Activated CD4-positive, alpha-beta T cell treated with anti-CD3 and anti-CD28 coated beads, Interleukin-2, amount 10 ng/mL, durations not matched to agents 7 days and 5 days (primary cell): ENCODE measurements around the gene ALS2. TPM values are rescaled to one million over a fixed set of nuclear protein-coding genes. Genes with fewer than 3 reads are reported as not detected.
"Not testable (repeated sequence)": the region's sequence is repeated elsewhere in the genome, so short reads cannot be mapped to it uniquely, and the experiment has no call there.

Experiments
- CTCF ChIA-PET: fragments of 350-600 bp; sonication (Branson Sonifier 250); formaldehyde crosslinking; loops from one replicate; lab custom pipeline; 2021; ENCODE audit warnings: antibody characterized with exemption; lab: Charles Lee
- POLR2A ChIA-PET: fragments of 350-600 bp; sonication (Branson Sonifier 250); formaldehyde crosslinking; loops from one replicate; lab custom pipeline; 2021; ENCODE audit warnings: antibody characterized with exemption; lab: Charles Lee
- DNase-seq: peaks from one replicate; pipeline ENCODE4 v3.0.0-alpha.2; 2020
- H3K27ac Mint-ChIP-seq: one replicate; pipeline ENCODE4 v1.8.0; 2021; ENCODE audit warnings: mild to moderate bottlenecking, moderate library complexity, mixed read lengths
- H3K27me3 Mint-ChIP-seq: one replicate; pipeline ENCODE4 v1.8.0; 2021; ENCODE audit warnings: mixed read lengths
- H3K36me3 Mint-ChIP-seq: one replicate; pipeline ENCODE4 v1.8.0; 2021; ENCODE audit warnings: low read depth, mixed read lengths
- H3K4me1 Mint-ChIP-seq: one replicate; pipeline ENCODE4 v1.8.0; 2021; ENCODE audit warnings: mixed read lengths
- H3K4me3 Mint-ChIP-seq: one replicate; pipeline ENCODE4 v1.8.0; 2021; ENCODE audit warnings: mild to moderate bottlenecking, moderate library complexity, mixed read lengths
- H3K9me3 Mint-ChIP-seq: one replicate; pipeline ENCODE4 v1.8.0; 2021; ENCODE audit warnings: mixed read lengths
- total RNA-seq, 2 experiments: library from RNA; stranded (reverse); gene quantifications; one replicate each; pipeline ENCODE4 v1.2.3, GENCODE V29; 2021

The ALS2 gene
- total RNA-seq, 2 experiments from 2014 or later: 10.7 to 11.7 TPM

DNA sequence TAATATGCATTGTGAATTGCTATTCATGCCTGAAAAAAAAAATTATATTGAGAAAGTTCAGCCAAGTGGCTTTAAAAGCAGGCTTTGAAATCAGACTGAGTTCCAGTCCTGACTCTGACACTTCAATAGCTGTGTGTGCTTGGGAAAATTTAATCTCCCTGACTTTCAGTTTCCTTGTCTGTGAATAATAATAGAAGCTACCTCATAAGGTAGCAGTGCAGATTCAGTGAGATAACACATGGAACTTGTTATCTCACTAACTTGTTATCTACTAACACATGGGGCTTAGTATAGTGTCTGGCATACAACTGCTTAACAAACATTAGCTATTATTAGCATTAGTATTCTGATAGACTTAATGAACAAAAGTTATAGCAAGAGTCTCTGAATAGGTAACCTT is 14.9 kb downstream of the ALS2 start:
- Mint-ChIP-seq H3K36me3 (peaks cover 10% of the 10 kb centered on the region), H3K27me3 (no peaks in the 10 kb centered on the region), H3K27ac (no peak overlapping the region), H3K4me3 (no peak overlapping the region), H3K9me3 (no peaks in the 10 kb centered on the region), H3K4me1 (no peaks in the 10 kb centered on the region)
- ChIA-PET CTCF (interaction anchor here (2.9 kb wide), 1 partner anchor 15 kb away, joined by 11 read pairs; the partner anchor contains the start of gene ALS2), POLR2A (no interaction called here)
- DNase-seq: no peak

GRCh38 chr2:201764469-201764868 is 16.3 kb downstream of the ALS2 start:
- H3K27ac Mint-ChIP-seq, H3K4me3 Mint-ChIP-seq, DNase-seq, H3K9me3 Mint-ChIP-seq, POLR2A ChIA-PET, H3K4me1 Mint-ChIP-seq, H3K27me3 Mint-ChIP-seq: not testable (repeated sequence)
- peaks cover 10% of the 10 kb centered on the region for H3K36me3 Mint-ChIP-seq
- CTCF ChIA-PET: interaction anchor here (1.0 to 2.9 kb wide), 2 partner anchors 12 to 16 kb away, joined by 3 to 11 read pairs; partner anchors contain the start of gene ALS2

- H3K27ac Mint-ChIP-seq: no peak overlapping the region
- no peak for DNase-seq
- no peak overlapping the region for H3K4me3 Mint-ChIP-seq
- ChIA-PET CTCF (interaction anchor here (0.6 kb wide), 1 partner anchor 222 kb away, joined by 3 read pairs; no protein-coding TSS in a partner anchor), POLR2A (interaction anchor here (0.6 kb wide), 1 partner anchor 17 kb away, joined by 3 read pairs; no protein-coding TSS in a partner anchor)
- peaks cover 7% of the 10 kb centered on the region for H3K36me3 Mint-ChIP-seq
- H3K4me1 Mint-ChIP-seq: no peaks in the 10 kb centered on the region
- no peaks in the 10 kb centered on the region for H3K27me3 Mint-ChIP-seq
- H3K9me3 Mint-ChIP-seq: no peaks in the 10 kb centered on the region
Observed at GRCh38 chr2:201761101-201761500, 19.6 kb downstream of the ALS2 start.

- Mint-ChIP-seq H3K4me3 (no peak overlapping the region), H3K27ac (no peak overlapping the region), H3K4me1 (no peaks in the 10 kb centered on the region), H3K36me3 (peaks cover 5% of the 10 kb centered on the region), H3K9me3 (no peaks in the 10 kb centered on the region), H3K27me3 (no peaks in the 10 kb centered on the region)
- DNase-seq: no peak
- ChIA-PET CTCF (no interaction called here), POLR2A (no interaction called here)
Observed at GRCh38 chr2:201759567-201759966, 21.2 kb downstream of the ALS2 start.

GRCh38 chr2:201758873-201759272 is 21.9 kb downstream of the ALS2 start:
- CTCF ChIA-PET: no interaction called here
- POLR2A ChIA-PET: no interaction called here
- H3K9me3 Mint-ChIP-seq: no peaks in the 10 kb centered on the region
- no peaks in the 10 kb centered on the region for H3K4me1 Mint-ChIP-seq
- no peak for DNase-seq
- no peak overlapping the region for H3K27ac Mint-ChIP-seq
- H3K4me3 Mint-ChIP-seq: no peak overlapping the region
- H3K36me3 Mint-ChIP-seq: peaks cover 5% of the 10 kb centered on the region
- no peaks in the 10 kb centered on the region for H3K27me3 Mint-ChIP-seq

DNA sequence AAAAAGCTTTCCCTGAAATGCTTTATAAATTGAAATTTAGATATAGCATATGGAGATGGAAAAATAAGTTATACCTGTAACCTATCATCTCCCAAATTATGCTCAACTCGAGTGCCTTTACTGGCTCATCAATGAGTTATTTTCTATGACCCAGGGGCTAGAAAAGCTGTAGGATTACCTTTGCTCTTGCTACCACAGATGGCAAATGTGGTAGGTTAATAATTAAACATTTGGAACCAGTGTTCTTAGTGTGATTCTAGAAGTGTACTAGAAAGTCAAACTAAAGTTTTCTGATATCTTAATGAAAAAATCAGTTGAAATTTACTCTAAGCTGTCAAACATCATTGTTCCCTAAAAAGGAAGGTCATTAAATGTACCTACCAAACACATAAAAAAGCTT is 22.5 kb downstream of the ALS2 start:
- H3K4me3 Mint-ChIP-seq: no peak overlapping the region
- DNase-seq: no peak
- H3K4me1 Mint-ChIP-seq: no peaks in the 10 kb centered on the region
- peaks cover 5% of the 10 kb centered on the region for H3K36me3 Mint-ChIP-seq
- ChIA-PET CTCF (no interaction called here), POLR2A (no interaction called here)
- no peaks in the 10 kb centered on the region for H3K27me3 Mint-ChIP-seq
- no peak overlapping the region for H3K27ac Mint-ChIP-seq
- H3K9me3 Mint-ChIP-seq: no peaks in the 10 kb centered on the region

GRCh38 chr2:201754717-201755415 is 25.9 kb downstream of the ALS2 start:
- Mint-ChIP-seq H3K9me3 (no peaks in the 10 kb centered on the region), H3K4me3 (no peak overlapping the region), H3K27ac (no peak overlapping the region), H3K4me1 (no peaks in the 10 kb centered on the region), H3K36me3 (no peaks in the 10 kb centered on the region), H3K27me3 (no peaks in the 10 kb centered on the region)
- POLR2A ChIA-PET: no interaction called here
- DNase-seq: no peak
- CTCF ChIA-PET: interaction anchor here (0.6 to 1.0 kb wide), 2 partner anchors 8 to 151 kb away, joined by 4 read pairs; no protein-coding TSS in a partner anchor

DNA sequence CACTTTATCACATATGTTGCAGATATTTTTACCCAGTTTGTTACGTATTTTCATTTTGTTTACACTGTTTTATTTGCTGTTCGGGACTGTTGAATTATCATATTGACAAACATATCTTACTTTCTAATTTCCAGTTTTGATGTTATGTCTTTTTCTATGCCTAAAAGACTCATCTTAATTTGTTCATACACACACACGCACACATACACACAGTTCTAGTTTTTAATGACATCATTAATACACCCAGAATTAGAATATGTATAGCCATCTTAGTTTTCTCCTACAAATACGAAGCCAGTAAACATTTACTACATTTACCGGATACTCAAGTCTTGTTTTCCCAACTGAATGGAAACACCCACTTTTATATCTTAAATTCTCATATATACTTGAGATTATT is 29.2 kb downstream of the ALS2 start:
- CTCF ChIA-PET: no interaction called here
- no peak for DNase-seq
- POLR2A ChIA-PET: no interaction called here
- Mint-ChIP-seq H3K27me3 (no peaks in the 10 kb centered on the region), H3K4me1 (no peaks in the 10 kb centered on the region), H3K27ac (no peak overlapping the region), H3K9me3 (no peaks in the 10 kb centered on the region), H3K36me3 (no peaks in the 10 kb centered on the region), H3K4me3 (no peak overlapping the region)

DNA sequence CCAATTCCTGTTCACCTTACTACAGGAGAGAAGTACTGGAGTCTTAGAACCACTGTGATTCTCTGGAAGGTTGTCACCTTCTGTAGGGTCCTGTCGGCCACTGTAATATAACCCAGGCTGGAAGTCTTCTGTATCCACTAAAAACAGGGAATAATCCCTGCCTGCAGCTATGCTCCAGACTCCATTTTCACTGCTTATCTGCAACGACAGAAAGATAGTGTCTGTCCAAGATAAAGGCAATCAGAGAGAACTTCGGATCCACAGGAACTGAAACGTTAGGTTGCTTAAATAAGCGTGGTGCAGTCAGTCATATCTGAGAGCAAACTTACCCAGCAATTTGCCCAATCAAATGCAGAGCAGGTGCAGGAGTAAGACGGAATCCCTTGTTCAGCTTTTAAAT is 34.2 kb downstream of the ALS2 start:
- CTCF ChIA-PET: no interaction called here
- Mint-ChIP-seq H3K9me3 (no peaks in the 10 kb centered on the region), H3K36me3 (peaks cover 3% of the 10 kb centered on the region)

GRCh38 chr2:201735486-201735885 is 45.2 kb downstream of the ALS2 start:
- peaks cover 4% of the 10 kb centered on the region for H3K4me1 Mint-ChIP-seq
- no peak overlapping the region for H3K4me3 Mint-ChIP-seq
- no peaks in the 10 kb centered on the region for H3K27me3 Mint-ChIP-seq
- no peak overlapping the region for H3K27ac Mint-ChIP-seq
- no peak for DNase-seq
- peaks cover 15% of the 10 kb centered on the region for H3K36me3 Mint-ChIP-seq
- POLR2A ChIA-PET: no interaction called here
- CTCF ChIA-PET: no interaction called here
- peaks cover 7% of the 10 kb centered on the region for H3K9me3 Mint-ChIP-seq

More for the DNA sequence above, 34.2 kb downstream of the ALS2 start:
- POLR2A ChIA-PET: no interaction called here
- Mint-ChIP-seq H3K4me1 (no peaks in the 10 kb centered on the region), H3K4me3 (no peak overlapping the region), H3K27ac (no peak overlapping the region), H3K27me3 (no peaks in the 10 kb centered on the region)
- no peak for DNase-seq

GRCh38 chr2:201734111-201734510 is 46.6 kb downstream of the ALS2 start:
- Mint-ChIP-seq H3K36me3 (peaks cover 15% of the 10 kb centered on the region), H3K4me3 (no peak overlapping the region), H3K27me3 (no peaks in the 10 kb centered on the region), H3K9me3 (peaks cover 7% of the 10 kb centered on the region), H3K27ac (no peak overlapping the region), H3K4me1 (peaks cover 4% of the 10 kb centered on the region)
- ChIA-PET POLR2A (no interaction called here), CTCF (no interaction called here)
- DNase-seq: no peak

GRCh38 chr2:201733544-201733943 is 47.2 kb downstream of the ALS2 start:
- H3K27me3 Mint-ChIP-seq: no peaks in the 10 kb centered on the region

DNA sequence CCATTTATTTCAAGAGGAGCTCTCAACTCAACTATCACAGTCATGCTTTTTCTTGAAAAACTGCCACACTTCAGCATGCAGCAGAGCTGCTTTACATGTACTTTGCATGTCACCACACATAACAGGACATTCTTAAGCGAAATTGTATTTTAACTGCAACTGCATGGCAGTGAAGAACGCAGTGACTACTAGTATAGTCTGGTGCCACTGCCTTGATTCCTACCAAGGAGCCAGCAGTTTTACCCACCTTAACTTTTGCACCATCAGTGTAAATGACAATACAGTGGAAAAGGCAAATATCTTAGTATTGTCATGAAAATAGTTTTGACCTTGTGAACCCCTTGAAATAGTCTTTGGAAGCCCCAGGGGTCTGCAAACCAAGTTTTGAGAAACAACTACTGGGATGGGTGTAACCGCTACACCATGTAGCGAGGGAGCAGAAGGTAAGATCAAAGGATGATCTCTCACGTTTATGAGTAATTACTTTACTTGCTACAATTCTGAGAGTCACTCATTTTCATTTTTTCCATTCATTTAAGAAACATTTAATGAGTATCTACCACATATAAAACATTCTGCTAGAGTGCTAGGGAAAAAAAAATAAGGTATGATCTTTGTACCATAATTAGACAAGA is 50.0 kb downstream of the ALS2 start:
- DNase-seq: no peak
- no peak overlapping the region for H3K27ac Mint-ChIP-seq
- H3K4me3 Mint-ChIP-seq: no peak overlapping the region
- no peaks in the 10 kb centered on the region for H3K27me3 Mint-ChIP-seq
- H3K36me3 Mint-ChIP-seq: peaks cover 10% of the 10 kb centered on the region
- ChIA-PET POLR2A (no interaction called here), CTCF (interaction anchor here (0.7 kb wide), 1 partner anchor 164 kb away, joined by 3 read pairs; no protein-coding TSS in a partner anchor)
- H3K4me1 Mint-ChIP-seq: peaks cover 4% of the 10 kb centered on the region
- no peaks in the 10 kb centered on the region for H3K9me3 Mint-ChIP-seq

More at GRCh38 chr2:201733544-201733943, 47.2 kb downstream of the ALS2 start:
- H3K36me3 Mint-ChIP-seq: peaks cover 15% of the 10 kb centered on the region
- no peak for DNase-seq
- H3K4me1 Mint-ChIP-seq: peaks cover 4% of the 10 kb centered on the region
- H3K9me3 Mint-ChIP-seq: peaks cover 5% of the 10 kb centered on the region
- ChIA-PET CTCF (no interaction called here), POLR2A (no interaction called here)
- no peak overlapping the region for H3K27ac Mint-ChIP-seq
- no peak overlapping the region for H3K4me3 Mint-ChIP-seq
